Transverse colon (tissue), 4 donors: ENCODE measurements around the gene APOC3. TPM values are rescaled to one million over a fixed set of nuclear protein-coding genes. Genes with fewer than 3 reads are reported as not detected.

Source experiments
- DNase-seq: peaks from one replicate; pipeline ENCODE4 v3.0.0-alpha.2; 2019
- H3K27ac ChIP-seq, 4 donors: fragments of 200-600 bp; sonication (generic); 2 replicates each; pipeline ENCODE4 v1.5.1; 2016 to 2018; ENCODE audit warnings: inconsistent platforms in 4 of 4
- H3K27me3 ChIP-seq: fragments of 200-600 bp; sonication (generic); 2 replicates; pipeline ENCODE4 v1.5.1; 2017; ENCODE audit warnings: inconsistent platforms
- H3K36me3 ChIP-seq, 4 donors: fragments of 200-600 bp; sonication (generic); 2 replicates each; pipeline ENCODE4 v1.5.1; 2017 to 2019; ENCODE audit warnings: inconsistent platforms in 4 of 4
- H3K4me1 ChIP-seq, 4 donors: fragments of 200-600 bp; sonication (generic); 2 replicates each; pipeline ENCODE4 v1.5.1; 2017 to 2020; ENCODE audit warnings: inconsistent platforms in 4 of 4
- H3K4me3 ChIP-seq, 4 donors: fragments of 200-600 bp; sonication (generic); 1 replicate in 1 of 4; 2 replicates in 3 of 4; pipeline versions ENCODE4 v1.5.1 to v1.6.1; 2017 to 2019; ENCODE audit warnings: inconsistent platforms in 4 of 4
- H3K9me3 ChIP-seq, 2 donors: fragments of 200-600 bp; sonication (generic); 2 replicates each; pipeline ENCODE4 v1.5.1; 2017 to 2019; ENCODE audit warnings: inconsistent platforms in 2 of 2
- CTCF ChIP-seq, 5 experiments: fragments of 200-600 bp in 3 of 5; fragments of 450-650 bp in 2 of 5; sonication (generic) in 3 of 5; IDR thresholded peaks; 1 replicate in 2 of 5; 2 replicates in 3 of 5; pipeline ENCODE4 v1.5.1; 2016 to 2017; ENCODE audit warnings: antibody characterized with exemption in 5 of 5, inconsistent platforms in 3 of 5, mild to moderate bottlenecking in 2 of 5, moderate library complexity in 1 of 5
- EP300 ChIP-seq: sonication (generic); formaldehyde crosslinking; IDR thresholded peaks from one replicate; pipeline ENCODE4 v1.6.1; 2017; ENCODE audit warnings: antibody characterized with exemption, low read depth
- POLR2A ChIP-seq: fragments of 450-650 bp; IDR thresholded peaks from one replicate; pipeline ENCODE4 v1.6.1; 2016; ENCODE audit warnings: antibody characterized with exemption, mild to moderate bottlenecking, moderate library complexity
- POLR2AphosphoS5 ChIP-seq, 3 donors: sonication (generic); formaldehyde crosslinking; IDR thresholded peaks; one replicate each; pipeline ENCODE4 v1.6.1; 2016; ENCODE audit warnings: antibody characterized with exemption in 3 of 3
- WGBS, 2 donors: methylation state at CpG; one replicate each; pipeline ENCODE4 v1.1.5; 2018; ENCODE audit warnings: low coverage in 1 of 2; 5-methylcytosine and 5-hydroxymethylcytosine counted together
- in situ Hi-C, 4 donors: fragments of 200-750 bp; cut with MboI; loops; one replicate each; pipeline versions ENCODE4 v1.15.0 to v1.15.1; 2017; ENCODE audit warnings: low sequenced_read_pairs in 3 of 4, low pct_ligation_motif_present in 1 of 4, low pct_unique_long_range_greater_than_20kb in 1 of 4
- intact Hi-C: fragments of 100-400 bp; cut with DNase I; formaldehyde crosslinking; loops from one replicate; pipeline ENCODE4 v1.15.1; 2023; ENCODE audit warnings: low total_unique reads
- total RNA-seq, 4 donors: library from RNA; depleted of rRNA; stranded (reverse); fragments of >200 nt; gene quantifications; one replicate each; pipeline ENCODE4 v1.1.0, GENCODE V29; 2016

APOC3 gene
- total RNA-seq, 4 donors from 2014 or later: 3.0 to 5.3 TPM; not detected in 2

DNA sequence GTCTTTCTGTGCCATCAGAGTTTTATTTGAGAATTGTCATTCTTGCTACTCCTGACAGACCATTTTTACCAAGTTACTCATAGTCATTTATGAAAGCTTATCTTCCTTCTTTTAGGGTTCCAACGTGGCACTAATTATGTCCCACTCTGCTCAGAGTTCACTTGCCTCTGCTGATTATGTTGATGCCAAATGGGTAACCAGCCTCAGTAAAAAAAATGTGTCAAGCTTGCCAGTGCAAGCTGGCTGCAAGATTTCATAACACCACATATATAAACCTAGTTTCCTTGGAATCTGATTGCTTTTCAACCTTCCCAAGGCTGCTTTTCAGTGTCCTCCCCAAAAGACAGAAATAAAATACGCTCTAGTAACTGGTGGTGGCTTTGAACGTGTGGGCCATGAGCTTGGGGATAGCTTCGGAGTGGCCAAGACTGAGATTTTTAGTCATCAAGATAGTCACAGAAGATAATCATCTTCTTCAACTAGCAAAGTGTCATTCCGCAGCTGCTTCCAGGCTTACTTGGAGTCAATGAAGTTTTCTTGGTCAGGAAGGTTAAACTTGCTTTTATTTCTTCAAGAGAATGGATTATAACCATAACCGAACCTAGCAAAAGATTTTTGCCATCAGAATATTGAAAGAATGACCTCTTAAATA, 37.2 kb downstream of the APOC3 start:
- Histone ChIP-seq H3K9me3 (no peaks in the 10 kb centered on the region), H3K27me3 (no peaks in the 10 kb centered on the region), H3K36me3 (peaks cover 0 to 49% (median 21%) of the 10 kb centered on the region in 4 donors), H3K4me3 (no peak overlapping the region), H3K27ac (no peak overlapping the region), H3K4me1 (peaks cover 0 to 4% (median 0%) of the 10 kb centered on the region in 4 donors)
- intact Hi-C loops (no loop called here), in situ Hi-C loops (no loop called here)
- TF ChIP-seq EP300 (no peak), POLR2A (no peak), POLR2AphosphoS5 (IDR thresholded peaks at IDR 0.05) (no peak), CTCF (IDR thresholded peaks at IDR 0.05) (no peak)
- 91% methylated on average over 6 of the region's 6 CpGs; no CpG with 5 or more reads in 1 of the 2 donors for WGBS, 2 donors
- DNase-seq: no peak

DNA sequence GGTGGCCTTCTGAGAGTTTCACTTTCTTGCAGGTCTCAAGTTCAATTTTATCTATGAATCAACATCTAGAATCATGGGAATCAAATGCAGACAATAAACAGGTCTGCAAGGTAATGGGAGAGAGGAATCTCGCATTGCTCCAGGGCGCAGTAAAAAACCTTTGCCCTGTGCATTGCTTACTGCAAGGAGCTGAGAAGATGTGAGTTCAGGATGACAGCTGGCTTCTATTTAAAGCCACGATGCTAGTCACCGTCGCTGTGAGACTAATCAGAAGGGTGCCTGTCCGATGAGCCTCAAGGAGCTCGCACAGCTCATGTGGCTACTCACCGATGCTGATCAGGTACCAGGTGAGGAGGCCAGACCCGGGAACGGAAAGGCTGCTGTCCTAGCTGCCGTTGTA, 37.9 kb downstream of the APOC3 start:
- in situ Hi-C loops (no loop called here), intact Hi-C loops (no loop called here)
- H3K27ac ChIP-seq: no peak overlapping the region
- no peak overlapping the region for H3K4me3 ChIP-seq
- H3K9me3 ChIP-seq: no peaks in the 10 kb centered on the region
- WGBS, 2 donors: 91 to 93% methylated on average over 5 to 11 of the region's 11 CpGs
- DNase-seq: no peak
- TF ChIP-seq EP300 (no peak), CTCF (IDR thresholded peaks at IDR 0.05) (no peak), POLR2A (no peak), POLR2AphosphoS5 (IDR thresholded peaks at IDR 0.05) (no peak)
- H3K36me3 ChIP-seq: peaks cover 0 to 47% (median 21%) of the 10 kb centered on the region in 4 donors
- H3K27me3 ChIP-seq: no peaks in the 10 kb centered on the region
- peaks cover 0 to 4% (median 0%) of the 10 kb centered on the region in 4 donors for H3K4me1 ChIP-seq

DNA sequence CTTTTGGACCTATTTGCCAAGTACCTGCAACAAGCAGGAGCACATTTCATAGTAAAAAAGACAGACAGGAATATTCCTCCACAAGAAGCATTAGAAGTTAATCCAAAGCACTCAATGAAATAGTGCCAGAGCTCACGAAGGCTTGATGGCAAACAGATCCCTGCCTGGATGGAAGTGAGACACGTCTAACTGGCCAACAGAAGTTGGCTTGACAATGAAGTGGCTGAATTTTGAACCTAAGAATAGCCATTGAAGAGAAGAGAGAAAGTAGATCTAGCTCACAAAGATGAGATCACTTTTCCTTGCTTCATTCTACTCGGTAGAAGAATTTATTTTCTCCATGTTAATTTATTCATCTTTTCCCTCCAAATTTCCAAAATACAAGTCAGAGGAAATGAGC, 38.4 kb downstream of the APOC3 start:
- DNase-seq: no peak
- intact Hi-C loops: no loop called here
- 73 to 82% methylated on average over 2 to 3 of the region's 3 CpGs for WGBS, 2 donors
- Histone ChIP-seq H3K4me3 (no peak overlapping the region), H3K9me3 (no peaks in the 10 kb centered on the region), H3K4me1 (peaks cover 0 to 4% (median 0%) of the 10 kb centered on the region in 4 donors), H3K27me3 (no peaks in the 10 kb centered on the region), H3K36me3 (peaks cover 0 to 48% (median 21%) of the 10 kb centered on the region in 4 donors), H3K27ac (no peak overlapping the region)
- in situ Hi-C loops: no loop called here
- no peak for TF ChIP-seq EP300
- no peak for TF ChIP-seq POLR2A
- no peak for TF ChIP-seq POLR2AphosphoS5 (IDR thresholded peaks at IDR 0.05)
- TF ChIP-seq CTCF (IDR thresholded peaks at IDR 0.05): no peak

DNA sequence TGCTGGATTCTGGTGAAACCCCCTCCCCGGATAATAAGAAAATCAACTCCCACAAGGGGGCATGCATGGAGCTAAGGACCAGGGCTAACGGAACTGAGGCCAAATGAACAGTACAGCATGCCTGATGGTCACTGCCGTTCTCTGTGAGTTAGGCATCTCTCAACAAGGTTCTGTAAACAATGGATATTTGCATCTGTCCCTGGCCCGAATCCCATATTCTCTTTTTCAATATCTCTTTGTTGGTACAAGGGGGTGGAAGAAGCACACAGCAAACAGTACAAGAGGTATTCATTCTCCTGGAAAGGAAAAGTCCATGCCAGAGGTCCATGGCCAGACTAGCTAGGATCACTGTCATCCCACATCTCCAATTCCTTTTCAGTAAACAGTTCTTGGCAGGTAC, 39.9 kb downstream of the APOC3 start:
- 76 to 79% methylated on average over 4 of the region's 4 CpGs for WGBS, 2 donors

More for the DNA sequence above, 39.9 kb downstream of the APOC3 start:
- Histone ChIP-seq H3K36me3 (peaks cover 0 to 41% (median 17%) of the 10 kb centered on the region in 4 donors), H3K27ac (no peak overlapping the region), H3K4me3 (no peak overlapping the region), H3K4me1 (peaks cover 0 to 4% (median 0%) of the 10 kb centered on the region in 4 donors), H3K9me3 (no peaks in the 10 kb centered on the region), H3K27me3 (no peaks in the 10 kb centered on the region)
- in situ Hi-C loops: loop anchor here in 1 of 4 donors (10.0 kb wide), 1 partner anchor 235 kb away; no protein-coding TSS in a partner anchor
- intact Hi-C loops: no loop called here
- no peak for TF ChIP-seq POLR2A
- TF ChIP-seq EP300: no peak
- TF ChIP-seq CTCF (IDR thresholded peaks at IDR 0.05): no peak
- TF ChIP-seq POLR2AphosphoS5 (IDR thresholded peaks at IDR 0.05): no peak
- no peak for DNase-seq
